DOHH2 (cell line): ENCODE measurements around the gene LIFR.

Experiments
- EZH2phosphoT487 ChIP-seq: fragments of 200-600 bp; sonication (generic); IDR thresholded peaks from 2 replicates; pipeline ENCODE4 v1.6.1; 2017; ENCODE audit warnings: borderline replicate concordance, mild to moderate bottlenecking, antibody characterized with exemption, low read length, moderate library complexity, mixed read lengths
- TF ChIP-seq, protein P1 (sequence below): fragments of 200-600 bp; sonication (generic); IDR thresholded peaks from one replicate; pipeline ENCODE4 v1.5.1; 2014; ENCODE audit warnings: antibody characterized with exemption, mild to moderate bottlenecking, low read depth, low read length; ENCODE audit not compliant: poor library complexity, severe bottlenecking

DNA sequence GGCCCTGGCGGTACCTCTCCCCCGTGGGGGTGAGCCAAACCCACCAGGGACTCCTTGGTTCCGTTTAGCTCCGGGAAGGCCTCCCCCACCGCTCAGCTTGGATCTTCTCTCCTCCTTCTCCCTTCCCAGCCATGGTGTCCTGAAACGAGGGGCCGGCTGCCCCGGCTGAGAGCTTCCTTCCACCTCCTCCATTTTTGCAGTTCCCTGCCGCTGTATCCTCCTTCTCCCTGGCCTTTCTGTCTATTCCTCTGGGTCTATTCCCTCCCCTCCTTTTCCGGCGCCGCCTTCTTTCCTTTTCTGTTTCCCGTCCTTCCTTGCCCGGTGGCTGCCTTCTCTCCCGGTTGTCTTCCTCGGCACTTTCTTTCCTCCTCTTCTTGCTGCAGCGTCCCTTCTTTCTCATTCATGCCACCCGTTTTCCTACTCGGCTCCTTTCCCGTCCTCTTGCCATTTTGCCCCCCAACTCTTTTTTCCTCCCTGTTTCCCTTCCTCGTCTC is 110.4 kb downstream of the LIFR start:
- TF ChIP-seq, protein P1, sequence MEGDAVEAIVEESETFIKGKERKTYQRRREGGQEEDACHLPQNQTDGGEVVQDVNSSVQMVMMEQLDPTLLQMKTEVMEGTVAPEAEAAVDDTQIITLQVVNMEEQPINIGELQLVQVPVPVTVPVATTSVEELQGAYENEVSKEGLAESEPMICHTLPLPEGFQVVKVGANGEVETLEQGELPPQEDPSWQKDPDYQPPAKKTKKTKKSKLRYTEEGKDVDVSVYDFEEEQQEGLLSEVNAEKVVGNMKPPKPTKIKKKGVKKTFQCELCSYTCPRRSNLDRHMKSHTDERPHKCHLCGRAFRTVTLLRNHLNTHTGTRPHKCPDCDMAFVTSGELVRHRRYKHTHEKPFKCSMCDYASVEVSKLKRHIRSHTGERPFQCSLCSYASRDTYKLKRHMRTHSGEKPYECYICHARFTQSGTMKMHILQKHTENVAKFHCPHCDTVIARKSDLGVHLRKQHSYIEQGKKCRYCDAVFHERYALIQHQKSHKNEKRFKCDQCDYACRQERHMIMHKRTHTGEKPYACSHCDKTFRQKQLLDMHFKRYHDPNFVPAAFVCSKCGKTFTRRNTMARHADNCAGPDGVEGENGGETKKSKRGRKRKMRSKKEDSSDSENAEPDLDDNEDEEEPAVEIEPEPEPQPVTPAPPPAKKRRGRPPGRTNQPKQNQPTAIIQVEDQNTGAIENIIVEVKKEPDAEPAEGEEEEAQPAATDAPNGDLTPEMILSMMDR: no peak
- TF ChIP-seq EZH2phosphoT487: no peak
